EL (cell line): ENCODE measurements around the gene CEACAM21.

Experiments used
- DNase-seq: peaks from one replicate; pipeline ENCODE4 v3.0.0-alpha.2; 2016

The CEACAM21 gene

DNA sequence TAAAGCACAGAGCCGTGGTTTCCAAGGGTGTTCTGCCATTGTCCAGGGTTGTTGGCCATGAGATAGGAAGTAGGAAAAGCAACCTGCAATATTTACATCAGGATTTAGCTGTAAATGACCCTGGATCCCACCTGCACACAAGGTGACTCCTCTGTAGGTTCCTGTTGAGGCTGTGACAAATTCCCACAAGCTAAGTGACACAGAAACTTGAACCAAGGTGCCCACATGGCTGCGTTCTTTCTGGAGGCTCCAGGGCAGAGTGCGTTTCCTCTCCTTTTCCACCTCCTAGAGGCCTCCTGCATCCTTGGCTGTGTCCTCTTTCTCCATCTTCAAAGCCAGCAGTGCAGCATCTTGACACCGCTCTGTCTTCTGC lies 11.9 kb downstream of the CEACAM21 start:
- no peak for DNase-seq

- DNase-seq: peak; percentile 8
Measured at GRCh38 chr19:41588497-41589209, 12.7 kb downstream of the CEACAM21 start.

- DNase-seq: no peak
Measured at GRCh38 chr19:41589371-41589770, 13.4 kb downstream of the CEACAM21 start.

DNA sequence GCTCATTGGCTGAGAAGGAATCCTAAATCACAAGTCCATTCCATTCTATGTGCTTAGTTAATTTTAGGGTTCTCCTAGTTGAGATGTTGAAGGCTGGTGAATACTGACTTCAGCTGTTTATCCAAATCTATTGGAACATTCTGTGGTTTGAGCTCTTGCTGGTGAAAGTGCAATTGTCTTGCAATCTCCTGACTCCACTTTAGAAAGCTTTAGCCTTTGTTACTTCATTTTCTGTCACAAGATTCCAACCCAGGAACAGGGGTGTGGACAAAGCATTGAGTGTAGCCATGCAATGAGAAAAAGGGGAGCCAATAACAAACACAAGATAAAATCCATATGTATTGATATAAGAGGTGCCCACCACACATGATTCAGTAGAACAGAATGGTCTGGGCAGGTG lies 15.0 kb downstream of the CEACAM21 start:
- no peak for DNase-seq

DNA sequence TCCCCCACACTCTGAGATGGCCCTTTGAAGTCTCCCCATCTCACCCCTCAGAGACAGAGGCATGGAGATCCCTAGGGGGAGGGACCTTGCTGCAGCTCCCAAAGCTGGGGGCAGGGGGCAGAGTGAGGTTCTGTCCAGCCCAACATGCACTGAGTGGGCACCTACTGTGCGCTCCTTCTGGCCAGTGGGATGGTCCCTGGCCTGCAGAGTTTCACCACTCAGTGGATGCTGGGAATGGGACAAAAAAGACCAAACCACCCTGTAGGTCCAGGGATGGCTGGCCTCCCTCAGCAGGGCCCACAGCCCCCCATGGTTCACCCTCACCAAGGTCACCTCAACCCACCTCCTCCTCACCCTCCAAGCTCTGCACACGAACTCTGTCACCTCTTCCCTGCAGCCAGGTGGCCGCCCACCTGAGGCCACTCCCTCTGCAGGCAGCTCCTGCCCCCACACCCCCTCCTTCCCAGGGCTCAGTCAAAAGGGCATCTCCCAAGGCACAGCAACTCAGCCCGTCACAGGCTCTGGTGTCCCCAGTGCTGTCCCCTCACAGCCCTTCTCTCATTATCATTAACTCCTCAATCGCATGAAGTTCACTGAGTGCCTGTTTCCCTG lies 16.1 kb downstream of the CEACAM21 start:
- DNase-seq: no peak

DNA sequence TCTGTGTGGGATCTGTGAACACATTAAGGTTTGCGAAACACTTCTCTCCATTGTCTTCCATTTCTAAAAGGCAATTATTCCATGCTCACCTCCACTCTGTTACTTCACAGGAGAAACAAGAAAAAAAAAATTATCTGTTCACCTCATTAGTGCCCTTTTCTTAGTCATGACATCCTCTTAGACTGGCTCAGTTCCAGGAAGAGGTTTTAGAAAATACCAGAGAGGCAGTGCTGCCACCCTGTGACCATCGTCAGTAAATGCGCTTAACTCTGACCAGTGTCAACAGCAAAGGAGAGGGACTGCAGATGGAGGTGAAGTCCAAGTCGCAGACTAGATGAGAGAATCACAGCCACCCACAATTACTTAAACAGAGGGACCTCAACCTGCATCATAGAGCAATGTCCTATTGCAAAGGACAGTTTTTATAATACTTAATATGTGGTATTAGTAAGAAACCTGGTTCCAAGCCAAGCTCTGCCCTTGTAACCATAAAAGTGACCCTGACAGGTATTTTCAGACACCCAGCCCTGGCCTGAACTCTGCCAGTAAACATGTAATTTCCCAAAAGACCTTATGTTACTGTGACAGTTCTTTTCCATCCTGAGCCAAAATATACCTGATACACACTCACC lies 19.4 kb downstream of the CEACAM21 start:
- DNase-seq: peak; percentile 79

GRCh38 chr19:41595890-41596280 lies 19.9 kb downstream of the CEACAM21 start:
- no peak for DNase-seq

GRCh38 chr19:41597600-41598041 lies 21.7 kb downstream of the CEACAM21 start:
- peak; percentile 55 for DNase-seq

DNA sequence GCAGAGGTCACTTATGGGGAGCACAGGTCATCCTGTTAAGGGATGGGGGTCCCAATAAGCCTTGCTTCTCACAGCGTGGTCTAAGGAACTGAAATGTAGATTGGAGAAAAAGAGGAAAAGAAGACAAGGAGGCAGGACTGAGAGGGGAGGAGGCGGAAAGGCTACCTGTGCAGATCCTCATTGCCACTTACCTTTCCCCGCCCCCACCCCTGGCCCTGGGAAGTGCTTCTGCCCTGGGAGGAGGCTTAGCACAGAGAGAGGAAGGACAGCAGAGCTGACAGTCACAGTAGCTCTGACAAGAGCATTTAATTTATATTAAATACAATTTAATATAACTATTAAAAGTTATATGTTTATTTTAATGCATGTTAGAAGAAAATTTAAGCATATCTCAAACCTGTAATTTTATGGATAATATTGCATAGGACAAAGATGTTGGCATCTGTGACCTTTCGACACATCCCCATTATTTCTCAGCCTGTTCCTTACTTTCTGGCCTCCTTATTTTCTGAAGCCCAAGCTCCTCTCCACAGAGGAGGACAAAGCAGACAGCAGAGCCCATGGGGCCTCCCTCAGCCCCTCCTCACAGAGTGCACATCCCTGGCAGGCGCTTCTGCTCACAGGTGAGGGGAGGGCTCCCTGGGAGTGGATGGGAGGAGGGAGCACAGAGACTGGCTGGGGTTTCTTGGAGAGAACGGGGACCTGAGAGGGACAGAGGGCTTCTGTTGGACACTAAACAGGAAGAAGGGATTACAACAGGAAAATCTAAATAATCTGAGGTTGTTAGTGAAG lies 23.4 kb downstream of the CEACAM21 start:
- DNase-seq: no peak

DNA sequence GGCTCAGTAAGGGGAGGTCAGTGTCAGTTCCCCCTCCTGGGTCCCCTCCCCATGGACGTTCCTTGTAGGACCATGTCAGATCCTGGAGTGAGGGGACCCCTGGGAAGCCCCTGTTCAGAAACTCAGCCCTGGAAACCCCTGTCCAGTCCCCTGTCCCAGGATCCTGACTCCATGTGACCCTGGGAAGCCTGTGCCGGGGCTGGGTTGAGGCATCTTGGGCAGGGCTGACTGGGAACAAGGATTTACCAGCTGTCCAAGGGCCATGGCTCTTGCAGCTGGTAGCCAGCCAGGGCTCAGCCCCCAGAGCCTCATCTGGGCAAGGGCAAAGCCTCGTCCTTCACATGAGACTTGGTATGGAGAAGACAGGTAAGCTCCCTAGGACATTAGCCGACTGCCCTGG lies 25.8 kb downstream of the CEACAM21 start:
- DNase-seq: no peak

- no peak for DNase-seq
Measured at GRCh38 chr19:41604831-41605230, 28.9 kb downstream of the CEACAM21 start.

DNA sequence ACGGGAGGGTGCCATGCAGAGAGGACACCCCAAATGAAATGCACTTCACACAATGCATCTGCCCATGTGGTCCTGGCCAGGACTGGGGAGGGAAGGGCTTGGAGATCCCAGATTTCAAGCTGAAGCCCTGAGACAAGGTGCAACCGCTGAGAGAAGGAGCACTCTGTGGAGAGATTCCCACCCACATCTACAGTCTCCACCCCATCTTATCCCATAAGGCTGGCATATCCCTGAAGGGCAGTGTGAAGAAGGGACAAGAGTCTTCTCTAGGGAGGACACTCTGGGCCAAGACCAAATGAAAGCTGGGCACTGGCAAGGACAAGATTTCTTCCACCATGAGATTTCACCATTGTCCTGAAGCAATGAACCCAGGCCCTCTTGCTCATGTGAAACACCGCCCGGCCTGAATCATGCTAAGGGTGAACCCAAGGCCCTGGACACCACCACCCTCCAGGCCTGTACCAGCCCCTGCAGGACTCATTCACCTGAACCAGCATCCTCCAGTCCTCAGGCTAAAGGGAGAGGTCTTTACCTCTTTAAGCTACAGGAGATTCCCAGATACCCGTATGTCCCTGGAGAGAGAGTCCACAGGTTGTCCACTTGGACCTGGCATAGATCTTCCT lies 30.4 kb downstream of the CEACAM21 start:
- no peak for DNase-seq

DNA sequence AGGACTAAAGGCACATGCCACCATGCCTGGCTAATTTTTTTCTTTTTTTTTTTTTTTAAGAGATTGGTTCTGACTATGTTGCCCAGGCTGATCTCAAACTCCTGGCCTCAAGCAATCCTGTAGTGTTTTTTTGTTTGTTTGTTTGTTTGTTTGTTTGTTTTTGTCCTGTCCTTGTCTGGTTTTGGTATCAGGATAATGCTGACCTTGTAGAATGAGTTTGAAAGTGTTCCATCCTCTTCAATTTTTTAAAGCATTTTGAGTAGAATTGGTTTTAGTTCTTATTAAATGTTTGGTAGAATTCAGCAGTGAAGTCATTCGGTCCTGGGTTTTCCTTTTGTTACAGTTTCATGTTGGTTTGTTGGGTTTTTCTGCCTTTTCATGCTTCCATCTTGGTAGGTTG lies 31.7 kb downstream of the CEACAM21 start:
- DNase-seq: no peak

GRCh38 chr19:41610789-41611188 lies 34.8 kb downstream of the CEACAM21 start:
- no peak for DNase-seq

DNA sequence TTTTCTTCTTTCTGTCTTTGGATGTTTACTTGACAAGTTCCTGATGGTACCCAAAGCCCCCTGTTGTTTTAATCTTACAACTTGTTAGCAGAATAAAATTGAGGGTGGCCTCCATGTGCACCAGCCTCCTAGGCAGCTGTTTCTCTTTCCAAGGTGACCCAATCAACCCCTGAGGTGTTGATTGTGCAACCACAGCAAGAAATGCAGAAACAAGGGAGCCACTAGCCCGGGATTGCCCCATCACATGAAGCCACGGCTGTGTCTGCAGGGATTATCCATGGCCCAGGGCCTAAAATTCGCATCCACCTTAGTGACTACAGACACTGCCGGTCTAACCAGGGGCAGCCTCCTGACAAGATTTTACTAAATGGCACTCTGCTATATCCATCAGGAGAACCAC lies 36.5 kb downstream of the CEACAM21 start:
- no peak for DNase-seq

GRCh38 chr19:41615207-41615606 lies 39.2 kb downstream of the CEACAM21 start:
- DNase-seq: no peak

DNA sequence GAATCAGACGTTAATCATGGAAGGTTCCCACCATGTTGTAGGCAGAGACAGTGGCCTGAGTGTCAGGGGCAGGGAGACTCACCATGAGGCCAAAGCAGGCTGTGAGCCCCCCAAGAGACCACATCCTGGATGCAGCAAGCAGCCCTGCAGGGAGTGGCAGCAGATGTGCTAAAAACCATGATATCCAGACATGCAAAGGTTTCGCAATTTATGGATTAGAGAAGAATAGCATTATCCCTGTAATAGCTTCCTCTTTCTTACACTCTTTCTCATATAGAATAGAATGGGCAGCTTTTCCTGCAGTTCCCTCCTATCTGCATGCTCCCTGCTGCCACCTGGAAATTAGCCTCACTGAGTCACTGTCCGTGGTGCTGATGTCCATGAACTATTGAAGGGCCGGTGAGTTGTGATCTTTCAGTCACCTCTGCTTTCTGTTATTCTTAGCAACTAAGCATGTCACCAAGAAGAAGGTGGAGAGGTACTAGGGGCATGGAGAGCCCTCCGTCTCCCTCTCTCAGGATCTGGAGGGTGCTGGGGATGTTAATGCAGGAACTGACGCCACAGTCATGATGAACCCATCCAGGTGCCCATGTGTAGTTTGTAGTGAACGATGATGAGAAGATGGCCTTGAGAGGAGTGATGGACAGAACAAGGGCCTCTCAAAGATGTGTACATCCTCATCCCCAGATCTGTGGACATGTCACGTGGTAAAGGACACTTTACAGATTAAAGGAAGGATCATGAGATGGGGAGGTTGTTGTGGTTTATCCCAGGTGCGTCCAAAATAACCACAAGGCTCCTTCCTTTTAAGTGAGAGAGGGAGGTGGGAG lies 41.0 kb downstream of the CEACAM21 start:
- DNase-seq: peak; percentile 5

GRCh38 chr19:41617941-41618730 lies 42.2 kb downstream of the CEACAM21 start:
- DNase-seq: no peak

DNA sequence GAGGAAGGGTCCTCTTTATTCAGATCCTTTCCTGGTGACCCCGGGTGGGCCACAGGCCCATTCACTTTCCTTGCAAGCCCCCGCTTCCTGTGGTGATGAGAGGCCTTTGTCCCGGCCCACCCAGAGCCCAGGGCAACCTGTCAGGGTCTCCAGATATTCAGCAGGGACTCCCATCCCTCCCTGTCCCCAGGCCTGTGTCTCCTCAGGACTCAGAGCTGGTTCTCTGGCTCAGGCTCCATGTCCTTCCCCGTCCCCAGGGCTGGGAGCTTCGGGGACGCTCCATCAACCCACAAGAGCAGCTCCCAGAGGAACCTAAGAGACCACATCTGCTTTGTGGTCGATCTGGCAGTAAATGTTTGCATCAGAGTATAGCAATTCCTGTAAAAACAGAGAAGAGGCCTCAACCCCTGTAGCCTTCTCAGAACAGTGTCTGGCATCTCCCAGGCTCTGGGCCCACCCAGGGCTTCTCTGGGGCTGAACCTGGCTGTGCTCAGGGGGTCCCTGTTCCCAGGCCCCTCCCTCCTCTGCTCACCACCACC lies 43.1 kb downstream of the CEACAM21 start:
- DNase-seq: no peak

DNA sequence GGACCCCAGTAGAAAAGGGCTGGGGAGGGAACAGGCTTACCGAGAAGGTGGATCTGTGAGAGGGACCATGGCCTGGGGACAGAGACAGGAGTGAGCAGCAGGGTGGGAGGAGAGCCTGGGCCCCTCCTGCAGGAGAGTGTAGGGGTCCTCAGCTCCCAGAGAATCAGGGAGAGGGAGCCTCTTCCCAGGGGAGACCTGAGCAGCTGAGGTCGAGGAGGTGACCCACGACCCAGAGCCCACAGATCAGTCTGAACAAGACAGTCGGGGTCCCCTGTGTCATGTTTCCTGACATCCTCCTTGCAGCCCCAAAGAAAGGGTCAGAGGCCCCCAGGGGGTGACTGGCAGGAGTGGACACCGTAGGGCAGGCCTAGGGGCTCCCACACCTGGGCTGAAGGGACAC lies 44.2 kb downstream of the CEACAM21 start:
- DNase-seq: no peak

GRCh38 chr19:41621226-41621625 lies 45.3 kb downstream of the CEACAM21 start:
- no peak for DNase-seq
